ENCODE measurements around the gene TAF1B.

DNA sequence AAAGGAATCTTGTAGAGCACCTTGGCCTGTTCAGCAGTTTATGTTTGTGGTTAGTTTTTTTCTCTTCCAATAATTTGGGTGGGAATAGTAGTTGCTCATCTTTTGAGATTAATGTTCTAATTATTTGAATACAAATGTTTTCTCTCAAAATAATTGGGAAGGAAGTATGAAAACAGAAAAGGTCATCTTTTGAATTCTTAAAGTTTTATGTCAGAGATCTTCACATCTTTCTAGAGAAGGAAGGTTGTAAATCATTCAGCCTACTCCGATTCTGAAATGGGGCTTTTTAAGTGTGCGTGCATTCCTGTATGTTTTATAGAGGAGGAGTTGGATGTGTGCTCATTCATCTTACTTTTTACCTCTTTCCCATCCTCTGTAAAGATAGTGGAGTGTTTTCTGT, 137.2 kb downstream of the TAF1B start:
- no peak for TF ChIP-seq POLR2A (IDR thresholded peaks at IDR 0.05; ENCODE audit: low read depth, low read length)
- TF ChIP-seq POLR2AphosphoS5 (IDR thresholded peaks at IDR 0.05; ENCODE audit: low read depth, low read length): no peak

Data from GM12892 (cell line).